Urinary bladder (tissue), 4 donors: ENCODE measurements around the gene PLCB3. TPM values are rescaled to one million over a fixed set of nuclear protein-coding genes. Genes with fewer than 3 reads are reported as not detected.

Experiments used
- DNase-seq: peaks from one replicate; pipeline ENCODE4 v3.0.0-alpha.2; 2015; ENCODE audit errors: extremely low spot score
- H3K27ac ChIP-seq: one replicate; pipeline ENCODE4 v1.5.1; 2013; ENCODE audit warnings: low read depth, mild to moderate bottlenecking, moderate library complexity
- H3K36me3 ChIP-seq: one replicate; pipeline ENCODE4 v1.6.1; 2013; ENCODE audit warnings: mild to moderate bottlenecking, moderate library complexity; ENCODE audit not compliant: insufficient read depth
- H3K4me1 ChIP-seq: one replicate; pipeline ENCODE4 v1.6.1; 2013; ENCODE audit warnings: mild to moderate bottlenecking, moderate library complexity; ENCODE audit not compliant: insufficient read depth
- H3K4me3 ChIP-seq: one replicate; pipeline ENCODE4 v1.5.1; 2013; ENCODE audit warnings: low read depth, low read length
- WGBS: extraction: QIAGEN DNeasy Blood & Tissue Kit; methylation state at CpG from one replicate; pipeline ENCODE4 v1.1.7; 2013; 5-methylcytosine and 5-hydroxymethylcytosine counted together
- polyA plus RNA-seq: library from polyadenylated mRNA; stranded (reverse); fragments of 200-250 nt; gene quantifications from one replicate; pipeline ENCODE4 v1.2.3, GENCODE V29; 2013
- total RNA-seq: library from RNA; depleted of rRNA; stranded (reverse); fragments of >200 nt; gene quantifications from one replicate; pipeline ENCODE4 v1.2.3, GENCODE V29; 2014
- donor health status: healthy with polysubstance abuse.
- donor health status: healthy.

The PLCB3 gene
- total RNA-seq = 14.8 TPM
- polyA plus RNA-seq = 18.2 TPM

- Histone ChIP-seq H3K27ac (no peak within 1 kb of the TSS), H3K4me3 (peak within 1 kb of the TSS; percentile 80), H3K36me3 (no peaks in the 10 kb centered on the region), H3K4me1 (no peaks in the 10 kb centered on the region)
- WGBS = under 1% methylated on average over 75 of the region's 75 CpGs
- DNase-seq = no peak
These were observed at the start of gene PLCB3 for GRCh38 chr11:64251016-64251752. TSS of gene PLCB3 (plus strand) at chr11:64251530. CDS start at chr11:64251650, 120 bp downstream.

- Histone ChIP-seq H3K4me3 (no peak overlapping the region), H3K27ac (no peak overlapping the region), H3K4me1 (no peaks in the 10 kb centered on the region), H3K36me3 (peaks cover 2% of the 10 kb centered on the region)
- 68% methylated on average over 3 of the region's 3 CpGs for WGBS
- DNase-seq = no peak
These were observed 49.8 kb upstream of the PLCB3 start for GRCh38 chr11:64201543-64201942.

GRCh38 chr11:64202992-64203391 lies 48.3 kb upstream of the PLCB3 start:
- H3K36me3 ChIP-seq = no peaks in the 10 kb centered on the region

GRCh38 chr11:64203421-64204079 lies 47.8 kb upstream of the PLCB3 start:
- Histone ChIP-seq H3K27ac (no peak overlapping the region), H3K4me3 (no peak overlapping the region), H3K4me1 (no peaks in the 10 kb centered on the region), H3K36me3 (no peaks in the 10 kb centered on the region)
- WGBS = 89% methylated on average over 27 of the region's 27 CpGs
- no peak for DNase-seq

More at GRCh38 chr11:64202992-64203391, 48.3 kb upstream of the PLCB3 start:
- Histone ChIP-seq H3K27ac (no peak overlapping the region), H3K4me3 (no peak overlapping the region), H3K4me1 (no peaks in the 10 kb centered on the region)
- 96% methylated on average over 9 of the region's 9 CpGs for WGBS
- DNase-seq = no peak

- Histone ChIP-seq H3K27ac (no peak overlapping the region), H3K36me3 (no peaks in the 10 kb centered on the region), H3K4me3 (no peak overlapping the region), H3K4me1 (no peaks in the 10 kb centered on the region)
- WGBS = 73% methylated on average over 16 of the region's 16 CpGs
- DNase-seq = no peak
These were observed 47.3 kb upstream of the PLCB3 start for GRCh38 chr11:64204080-64204440.

- no peaks in the 10 kb centered on the region for H3K36me3 ChIP-seq
- H3K4me1 ChIP-seq = no peaks in the 10 kb centered on the region
- 22% methylated on average over 7 of the region's 7 CpGs for WGBS
- H3K4me3 ChIP-seq = no peak overlapping the region
- no peak overlapping the region for H3K27ac ChIP-seq
- DNase-seq = peak; percentile 73
These were observed 46.8 kb upstream of the PLCB3 start for GRCh38 chr11:64204464-64204989.

GRCh38 chr11:64206457-64207255 lies 44.7 kb upstream of the PLCB3 start, which contains the start of gene FERMT3:
TSS of gene FERMT3 (plus strand) at chr11:64206721. CDS start at chr11:64207365, 644 bp downstream.
- Histone ChIP-seq H3K27ac (peak within 1 kb of the TSS; percentile 54), H3K36me3 (no peaks in the 10 kb centered on the region), H3K4me3 (peak within 1 kb of the TSS; percentile 21), H3K4me1 (no peaks in the 10 kb centered on the region)
- DNase-seq = no peak
- WGBS = 77% methylated on average over 27 of the region's 27 CpGs

GRCh38 chr11:64207256-64208085 lies 43.9 kb upstream of the PLCB3 start:
- peak overlapping the region; percentile 21 for H3K4me3 ChIP-seq
- no peak for DNase-seq
- H3K36me3 ChIP-seq = no peaks in the 10 kb centered on the region
- WGBS = 49% methylated on average over 30 of the region's 30 CpGs
- H3K27ac ChIP-seq = peak overlapping the region; percentile 54
- H3K4me1 ChIP-seq = no peaks in the 10 kb centered on the region

- no peak overlapping the region for H3K4me3 ChIP-seq
- H3K4me1 ChIP-seq = no peaks in the 10 kb centered on the region
- H3K27ac ChIP-seq = peak overlapping the region; percentile 35
- 74% methylated on average over 23 of the region's 23 CpGs for WGBS
- no peak for DNase-seq
- no peaks in the 10 kb centered on the region for H3K36me3 ChIP-seq
These were observed 43.1 kb upstream of the PLCB3 start for GRCh38 chr11:64208086-64208795.

- Histone ChIP-seq H3K36me3 (no peaks in the 10 kb centered on the region), H3K4me3 (no peak overlapping the region), H3K27ac (no peak overlapping the region), H3K4me1 (no peaks in the 10 kb centered on the region)
- 81% methylated on average over 18 of the region's 18 CpGs for WGBS
- DNase-seq = no peak
These were observed 42.4 kb upstream of the PLCB3 start for GRCh38 chr11:64208796-64209562.

- DNase-seq = no peak
- Histone ChIP-seq H3K27ac (no peak overlapping the region), H3K4me3 (no peak overlapping the region), H3K36me3 (no peaks in the 10 kb centered on the region), H3K4me1 (no peaks in the 10 kb centered on the region)
- WGBS = 87% methylated on average over 8 of the region's 8 CpGs
These were observed 41.8 kb upstream of the PLCB3 start for GRCh38 chr11:64209563-64209843.
